ENCODE results near the gene ZNF423.

The ZNF423 gene

GRCh38 chr16:49848530-49848929 lies 7.4 kb downstream of the ZNF423 start:
- no peak for DNase-seq

DNA sequence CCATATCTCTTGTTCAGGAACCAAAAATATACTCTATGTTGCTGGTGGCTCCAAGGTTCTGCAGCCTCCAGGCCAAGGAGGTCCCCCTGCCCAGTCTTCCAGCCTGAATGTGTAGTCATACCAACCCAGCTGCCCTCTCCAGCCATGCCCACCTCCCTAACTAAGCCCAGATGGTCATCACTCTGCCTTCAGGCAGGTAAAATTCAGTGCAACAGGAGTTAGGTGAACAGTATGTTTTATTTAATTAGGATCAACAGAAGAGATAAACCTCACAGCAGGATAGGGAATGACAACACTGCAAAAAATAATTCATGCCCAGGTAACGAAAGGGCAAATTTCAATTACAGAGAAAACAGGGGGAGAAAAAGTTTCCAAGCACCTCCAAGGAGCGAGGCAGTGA lies 9.1 kb downstream of the ZNF423 start:
- no peak for DNase-seq

DNA sequence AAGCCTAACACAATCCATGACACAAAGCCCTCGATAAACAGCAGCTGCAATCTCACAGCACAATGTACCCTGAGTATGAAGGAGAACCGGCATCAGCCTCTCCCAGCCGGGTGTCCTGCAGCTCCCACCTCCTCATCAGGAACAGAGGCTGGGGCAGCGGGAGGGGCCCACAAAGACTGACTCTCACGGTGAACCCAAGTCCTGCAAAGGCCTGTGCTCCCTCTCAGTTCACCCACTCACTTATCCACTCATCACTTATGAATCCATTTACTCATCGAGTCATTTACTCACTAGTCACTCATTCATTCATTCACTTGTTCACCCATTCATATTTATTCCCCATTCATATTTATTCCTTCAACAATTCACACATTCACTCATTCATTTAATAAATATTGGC lies 11.6 kb downstream of the ZNF423 start:
- no peak for DNase-seq

- no peak for DNase-seq
Observed at GRCh38 chr16:49843758-49844157, 12.2 kb downstream of the ZNF423 start.

DNA sequence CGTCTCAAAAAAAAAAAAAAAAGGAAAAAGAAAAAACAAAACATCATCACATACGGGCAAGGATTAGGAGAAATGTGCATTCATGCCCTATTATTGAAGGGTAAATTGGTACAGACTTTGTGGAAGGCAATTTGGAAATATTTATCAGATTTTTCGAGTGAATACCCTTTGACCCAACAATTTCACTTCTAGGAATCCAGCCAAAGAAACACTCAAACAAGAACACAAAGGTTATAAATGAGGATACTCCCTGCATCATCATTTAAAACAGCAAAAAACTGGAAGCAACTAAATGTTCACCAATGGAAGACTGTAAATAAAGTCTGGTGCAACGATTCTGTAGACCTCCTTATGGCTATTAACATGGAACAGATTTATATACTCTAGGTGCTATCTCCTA lies 12.9 kb downstream of the ZNF423 start:
- DNase-seq = no peak

DNA sequence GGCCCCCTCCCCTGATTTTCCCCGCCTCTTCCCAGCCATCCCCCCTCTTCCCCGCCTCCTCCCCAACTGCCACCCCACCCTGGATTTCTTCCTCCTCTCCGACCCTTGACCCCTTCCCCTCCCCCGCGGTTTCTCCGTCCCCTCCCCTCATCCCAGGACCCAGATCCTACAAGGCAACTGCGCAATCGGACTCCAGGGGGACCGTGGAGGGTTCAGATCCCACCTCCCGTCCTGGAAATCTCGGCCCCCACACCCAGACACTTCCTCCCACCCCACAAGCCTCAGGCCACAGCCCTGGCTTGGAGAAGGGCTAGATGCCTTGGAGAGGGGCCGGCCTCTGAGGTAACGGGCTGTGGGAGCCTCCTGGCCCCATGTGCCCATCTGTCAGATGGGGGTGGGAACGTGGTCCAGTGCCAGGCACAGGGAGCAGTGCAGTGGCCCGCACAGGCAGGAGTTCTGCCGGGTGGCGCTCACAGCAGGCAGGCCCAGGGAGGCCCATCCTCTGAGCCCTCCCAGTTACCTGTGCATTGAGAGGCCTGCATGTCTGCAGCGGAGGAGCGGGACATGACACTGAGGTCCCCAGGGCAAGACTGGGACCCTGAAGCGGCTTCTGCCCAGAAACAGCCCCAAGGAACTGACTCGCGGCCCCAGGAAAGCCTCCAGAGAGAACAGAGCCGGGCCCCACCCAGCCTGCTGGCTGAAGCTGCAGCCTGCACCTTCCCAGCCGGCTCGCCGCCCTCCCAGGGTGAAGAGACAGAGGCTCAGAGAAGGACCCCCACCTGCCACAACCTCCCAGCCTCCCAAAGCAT lies 16.7 kb downstream of the ZNF423 start:
- no peak for DNase-seq

- DNase-seq = no peak
Observed at GRCh38 chr16:49838441-49839016, 17.4 kb downstream of the ZNF423 start.

DNA sequence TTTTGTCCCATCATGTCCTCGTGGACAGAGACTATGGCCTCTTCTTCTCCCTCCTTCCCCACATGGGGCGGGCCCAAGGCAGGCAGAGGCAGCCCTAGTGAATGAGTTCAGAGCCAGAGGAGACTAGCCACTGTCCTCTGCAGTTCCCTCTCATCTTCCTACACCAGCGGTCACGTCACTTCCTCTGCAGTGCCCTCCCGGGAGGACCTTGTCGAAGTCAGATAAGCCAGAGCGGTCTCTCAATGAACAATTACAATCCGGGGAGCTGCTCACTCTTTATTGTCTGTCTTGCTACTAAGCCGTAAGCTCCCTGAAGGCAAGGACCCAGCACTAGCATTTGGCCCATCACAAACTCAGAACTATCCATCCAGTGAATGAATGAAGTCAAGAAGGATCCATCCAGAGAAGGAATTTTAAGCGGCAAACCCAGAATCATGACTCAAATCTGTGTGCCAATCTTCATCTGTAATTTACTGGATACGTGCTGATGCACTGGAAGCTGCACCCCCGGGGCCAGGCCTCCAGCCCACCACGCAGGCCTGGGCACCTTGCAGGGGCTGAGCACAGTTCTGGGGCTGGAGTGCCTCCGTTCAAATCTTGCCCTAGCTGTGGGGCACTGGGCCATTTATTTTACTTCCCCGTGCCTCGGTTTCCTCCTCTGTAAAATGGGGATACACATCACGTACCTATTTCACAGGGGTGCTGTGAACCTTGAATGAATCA lies 18.1 kb downstream of the ZNF423 start:
- no peak for DNase-seq

- no peak for DNase-seq
Observed at GRCh38 chr16:49836668-49837067, 19.2 kb downstream of the ZNF423 start.

DNA sequence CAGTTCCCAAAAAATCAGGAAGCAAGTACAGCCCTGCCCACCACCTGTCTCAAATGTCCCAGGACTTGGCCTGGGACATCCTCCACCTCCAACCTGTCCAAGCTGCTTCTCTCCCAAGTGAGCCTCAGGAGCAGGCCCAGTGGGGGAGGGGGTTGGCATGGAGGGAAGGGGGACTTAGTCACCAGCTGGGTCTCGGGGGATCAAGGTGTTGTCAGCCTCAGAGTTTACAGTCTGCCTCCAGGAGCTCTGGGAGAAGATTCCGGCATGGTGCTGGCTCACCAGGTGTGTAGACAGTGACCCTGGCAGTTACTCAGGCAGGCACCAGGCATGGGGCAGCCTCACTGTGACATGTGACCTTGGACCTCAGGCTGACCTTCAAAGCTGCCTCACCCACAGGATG lies 19.7 kb downstream of the ZNF423 start:
- no peak for DNase-seq

DNA sequence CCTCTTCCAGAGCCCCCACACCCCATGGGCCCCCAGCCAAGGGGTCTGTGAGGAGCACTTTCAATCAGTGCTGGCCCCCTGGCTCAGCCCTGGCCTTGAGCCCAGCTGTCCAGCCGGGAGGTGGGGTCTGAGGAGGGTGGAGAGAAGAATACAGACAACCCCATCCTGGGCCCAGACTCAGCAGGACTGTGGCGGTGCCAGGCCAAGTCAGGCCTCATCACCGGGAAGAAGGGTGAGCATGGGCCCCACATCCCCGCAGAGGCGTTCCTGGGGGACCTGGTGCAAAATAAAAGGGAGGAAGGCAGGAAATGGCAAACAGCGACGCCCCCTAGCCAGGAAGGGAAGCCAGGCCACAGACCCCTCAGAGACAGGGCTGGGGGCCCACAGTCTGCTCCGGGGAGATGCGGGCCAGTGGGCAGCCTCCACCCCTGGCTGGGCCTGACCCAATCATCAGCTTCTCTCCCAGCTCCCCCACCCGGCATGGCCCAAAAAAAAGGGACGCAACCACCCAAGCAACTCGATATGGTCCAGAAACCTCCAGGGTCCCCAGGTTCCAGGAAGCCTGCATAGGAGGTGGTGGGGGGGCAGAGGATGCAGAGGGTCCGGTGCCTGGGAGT lies 20.6 kb downstream of the ZNF423 start:
- no peak for DNase-seq

- DNase-seq = no peak
Observed at GRCh38 chr16:49834531-49835151, 21.3 kb downstream of the ZNF423 start.

DNA sequence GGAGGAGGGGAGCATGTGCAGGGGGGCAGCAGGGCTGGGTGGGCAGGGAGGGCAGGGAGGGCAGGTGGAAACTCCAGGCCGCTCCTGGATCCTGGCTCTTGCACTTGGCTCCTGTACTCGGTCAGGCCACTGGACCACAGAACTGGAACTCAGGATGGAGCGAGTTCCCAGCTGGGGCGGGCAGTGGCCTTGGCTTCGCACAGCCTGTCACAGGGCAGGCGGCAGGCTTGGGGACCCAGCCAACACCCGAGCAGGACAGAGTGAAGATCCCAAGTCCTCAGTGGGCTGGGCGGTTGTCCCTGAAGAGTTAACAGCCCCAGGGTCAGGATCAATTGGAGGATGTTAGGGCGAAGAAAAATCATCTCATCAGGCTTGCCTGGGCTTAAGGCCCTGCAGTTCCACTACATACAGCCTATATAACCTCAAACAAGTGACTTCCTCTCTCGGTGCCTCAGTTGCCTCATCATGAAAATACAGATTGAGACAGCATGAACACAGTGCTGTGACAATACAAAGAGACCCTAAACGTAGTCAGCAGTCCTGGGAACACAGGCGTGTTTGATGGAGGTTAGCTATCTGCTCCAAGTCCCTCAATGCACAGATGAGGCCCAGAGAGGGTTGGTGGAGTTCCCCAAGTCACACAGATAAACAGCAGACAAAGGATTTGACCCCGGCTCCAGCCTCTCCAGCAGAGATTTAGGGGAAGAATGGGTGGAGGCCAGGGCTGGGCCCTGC lies 21.9 kb downstream of the ZNF423 start:
- DNase-seq = no peak

DNA sequence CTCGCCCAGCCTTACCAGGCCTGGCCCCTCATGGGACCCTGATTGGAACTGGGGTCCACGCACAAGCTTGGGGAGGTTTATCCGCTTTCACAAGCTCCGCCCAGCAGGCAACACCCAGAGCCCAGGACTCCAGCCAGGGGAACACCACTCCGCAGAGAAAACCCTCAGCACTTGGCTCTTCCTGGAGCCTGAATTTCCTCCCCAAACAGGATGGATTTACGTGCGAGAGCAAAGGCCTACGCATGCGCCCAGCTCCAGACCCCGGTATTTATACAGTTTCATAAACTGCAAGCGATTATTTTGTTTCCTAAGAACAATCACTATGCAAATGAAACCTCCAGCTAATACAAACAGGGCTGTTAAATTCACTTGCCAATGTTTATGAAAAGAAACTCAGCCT lies 22.8 kb downstream of the ZNF423 start:
- DNase-seq = no peak

GRCh38 chr16:49832177-49832576 lies 23.7 kb downstream of the ZNF423 start:
- DNase-seq = no peak

GRCh38 chr16:49830873-49831272 lies 25.0 kb downstream of the ZNF423 start:
- DNase-seq = no peak

DNA sequence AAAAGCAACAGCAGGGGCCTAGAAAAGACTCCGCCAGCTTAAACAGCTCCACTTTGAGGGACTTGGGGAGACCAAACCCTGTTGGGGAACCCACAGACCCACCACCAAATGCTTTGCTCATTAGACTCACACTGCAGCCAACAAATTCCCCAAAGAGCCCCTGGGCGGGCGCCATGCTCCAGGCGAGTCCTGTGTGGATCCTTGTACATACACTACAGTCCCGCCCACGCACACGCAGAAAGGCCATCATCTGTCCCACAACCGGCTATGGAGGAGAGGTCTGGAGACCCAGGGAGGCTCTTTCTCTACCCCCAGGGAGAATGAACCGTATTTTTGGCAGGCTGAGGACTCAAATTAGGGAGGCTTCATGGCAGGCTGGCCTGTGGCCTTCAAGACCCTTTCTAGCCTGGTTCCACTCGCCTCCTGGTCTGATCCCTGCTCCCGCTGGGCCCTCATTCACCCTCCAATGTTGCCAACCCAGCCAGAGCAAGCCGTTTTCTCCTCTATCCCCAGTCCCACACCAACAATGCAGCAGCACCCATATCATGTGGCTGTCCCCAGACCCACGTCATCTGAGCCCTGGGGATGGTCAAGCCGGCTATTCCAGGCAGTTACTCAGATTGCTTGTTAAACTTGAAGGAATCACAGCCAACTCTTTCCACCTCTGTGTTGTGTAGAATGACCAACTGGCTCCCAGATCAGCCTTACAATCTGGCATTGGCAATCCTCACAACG lies 27.2 kb downstream of the ZNF423 start:
- no peak for DNase-seq

DNA sequence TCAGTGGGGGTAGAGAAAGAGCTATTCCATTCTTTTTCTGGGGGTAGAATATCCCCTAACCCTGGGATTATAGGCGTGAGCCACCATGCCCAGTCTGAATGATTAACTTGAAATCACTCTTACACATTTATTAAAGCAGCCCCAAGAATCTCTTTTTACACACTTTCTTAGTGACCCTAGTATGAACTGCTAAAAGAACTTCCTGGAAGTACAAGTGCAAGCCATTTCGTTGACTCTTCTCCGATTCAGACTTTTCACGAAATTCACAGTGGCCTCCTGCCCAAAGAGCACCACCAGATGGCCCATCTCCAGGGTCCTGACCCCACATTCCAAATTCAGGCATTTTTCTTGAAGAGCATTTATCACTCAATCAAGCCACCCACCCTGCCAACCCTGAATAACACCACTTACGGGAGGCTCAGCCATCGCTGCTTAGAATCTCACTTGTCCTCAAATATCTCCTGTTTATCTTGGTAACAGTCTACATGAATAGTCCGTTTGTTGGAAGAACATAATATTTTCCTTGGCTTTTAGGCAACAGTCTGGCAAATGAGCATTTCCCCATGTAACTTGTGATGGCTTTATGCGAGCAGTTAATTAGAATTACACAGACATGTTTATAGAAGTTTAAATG lies 28.0 kb downstream of the ZNF423 start:
- DNase-seq = no peak

DNA sequence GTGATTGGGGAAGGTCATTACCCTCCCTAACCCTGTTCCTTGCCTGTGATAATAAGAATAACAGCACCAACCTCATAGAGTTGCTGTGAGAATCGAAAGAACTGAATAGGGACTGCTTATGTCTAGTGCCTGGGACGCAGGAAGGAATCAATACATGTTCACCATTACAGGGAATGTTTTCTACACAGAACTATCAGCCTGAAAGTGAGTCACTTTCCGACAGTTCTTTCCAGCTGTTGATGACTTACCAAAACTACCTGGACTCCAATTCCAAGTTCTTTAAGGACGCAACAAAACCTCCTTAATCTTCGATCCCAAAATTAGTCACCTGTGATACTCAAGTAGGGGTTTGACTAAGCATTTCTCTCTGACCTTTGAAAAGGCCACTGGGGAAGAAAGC lies 29.4 kb downstream of the ZNF423 start:
- DNase-seq = no peak

- no peak for DNase-seq
Observed at GRCh38 chr16:49825041-49825440, 30.9 kb downstream of the ZNF423 start.

GRCh38 chr16:49824593-49824992 lies 31.3 kb downstream of the ZNF423 start:
- no peak for DNase-seq

All from activated naive CD4-positive, alpha-beta T cell treated with anti-CD3 and anti-CD28 coated beads, Interleukin-2, amount 50 U/mL, for 16 hours (primary cell).